Activated T-helper 1 cell treated with anti-CD3 and anti-CD28 coated beads, Interleukin-2, amount 50 U/mL, for 16 hours (primary cell): ENCODE measurements around the gene ITIH2.

Experiments
- DNase-seq, 2 donors: peaks; one replicate each; pipeline ENCODE4 v3.0.0-alpha.2; 2020; ENCODE audit warnings: low read depth in 1 of 2, low spot score in 1 of 2

ITIH2 gene

DNA sequence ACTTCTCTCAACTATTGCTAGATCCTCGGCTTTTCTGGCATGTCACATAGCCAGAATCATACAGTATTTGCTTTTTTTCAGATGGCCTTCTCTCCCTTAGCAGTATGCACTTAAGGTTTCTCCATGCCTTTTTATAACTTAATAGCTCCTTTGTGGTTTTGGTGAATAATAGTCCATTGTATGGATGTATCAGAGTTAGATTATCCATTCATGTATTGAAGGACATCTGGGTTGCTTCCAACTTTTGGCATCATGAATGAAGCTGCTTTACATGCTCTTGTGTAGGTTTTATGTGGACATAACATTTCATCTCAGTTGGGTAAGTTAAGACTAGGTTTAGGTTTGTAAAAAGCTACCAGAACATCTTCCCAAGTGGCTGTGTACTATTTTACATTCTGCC lies 89.4 kb downstream of the ITIH2 start:
- DNase-seq, result no peak

DNA sequence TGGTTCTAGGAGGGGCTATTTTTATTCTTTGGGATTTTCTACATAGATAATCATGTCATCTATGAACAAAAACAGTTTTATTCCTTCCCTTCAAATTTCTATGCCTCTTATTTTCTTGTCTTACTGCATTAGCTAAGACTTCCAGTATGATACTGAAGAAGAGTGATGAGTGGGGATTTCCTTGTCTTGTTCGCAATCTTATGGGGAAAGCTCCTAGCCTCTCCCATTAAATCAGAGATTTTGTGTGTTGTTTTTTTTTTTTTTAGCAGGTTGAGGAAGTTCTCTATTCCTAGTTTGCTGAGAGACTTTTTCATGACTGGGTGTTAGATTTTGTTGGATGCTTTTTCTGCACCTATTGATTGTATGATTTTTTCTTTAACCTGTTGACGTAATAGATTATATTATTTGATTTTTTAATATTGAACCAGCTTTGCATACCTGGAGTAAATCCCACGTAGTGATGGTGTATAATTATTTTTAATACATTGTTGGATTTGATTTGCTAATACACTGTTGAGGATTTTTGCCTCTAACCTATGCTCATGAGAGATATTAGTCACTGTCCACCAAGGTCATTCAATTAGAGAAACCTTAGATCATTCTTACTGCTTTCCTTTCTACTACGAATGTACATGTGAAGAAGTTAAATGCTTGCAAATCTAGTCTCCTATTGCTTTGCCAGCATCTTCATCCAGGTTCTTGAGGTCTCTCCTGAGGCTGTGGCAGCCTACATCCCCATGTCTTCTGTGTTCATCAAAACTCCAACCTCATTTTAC lies 91.3 kb downstream of the ITIH2 start:
- DNase-seq, result no peak

- no peak for DNase-seq
These were observed 92.5 kb downstream of the ITIH2 start for GRCh38 chr10:7795605-7796004.

DNA sequence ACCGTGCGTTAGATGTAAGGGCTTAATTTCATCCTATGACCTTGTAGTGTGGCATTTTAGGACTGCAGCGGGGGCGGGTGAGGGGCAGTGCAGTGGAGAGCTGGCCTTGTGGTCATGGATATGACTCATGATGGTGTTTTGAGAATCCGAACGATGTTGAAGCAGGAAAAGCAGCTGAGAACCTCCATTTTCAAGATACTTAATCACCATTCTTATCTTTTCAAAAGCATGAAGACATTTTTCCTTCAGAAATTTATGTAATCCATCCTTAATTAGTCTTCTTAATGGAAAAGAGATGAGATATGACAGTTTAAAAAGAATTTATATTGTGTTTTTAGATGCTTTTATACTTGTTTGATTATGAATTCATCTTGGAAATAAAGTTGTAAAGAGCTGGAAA lies 94.5 kb downstream of the ITIH2 start:
- DNase-seq, result no peak
